H1 (cell line): Measurements from ENCODE around the gene TMEM89. TPM values are rescaled to one million over a fixed set of nuclear protein-coding genes. Genes with fewer than 3 reads are reported as not detected.

Experiments
- CHD7 ChIP-seq: fragments of 300-600 bp; sonication (generic); IDR thresholded peaks from 2 replicates; pipeline ENCODE4 v1.7.1; 2012; ENCODE audit warnings: low read length, moderate library complexity, mild to moderate bottlenecking, inconsistent platforms; ENCODE audit not compliant: insufficient replicate concordance
- EP300 ChIP-seq, 2 experiments: IDR thresholded peaks; 1 replicate in 1 of 2; 2 replicates in 1 of 2; pipeline ENCODE4 v1.6.1; 2011 to 2012; ENCODE audit warnings: low read depth in 2 of 2, low read length in 2 of 2, mild to moderate bottlenecking in 2 of 2, borderline replicate concordance in 1 of 2, inconsistent platforms in 1 of 2, moderate library complexity in 1 of 2
- SAP30 ChIP-seq: fragments of 300-600 bp; sonication (generic); IDR thresholded peaks from 2 replicates; pipeline ENCODE4 v1.7.1; 2012; ENCODE audit warnings: low read length, moderate library complexity, mild to moderate bottlenecking, inconsistent platforms; ENCODE audit not compliant: insufficient read depth, insufficient replicate concordance
- SIN3A ChIP-seq, 2 experiments: IDR thresholded peaks in 1 of 2; conservative IDR thresholded peaks in 1 of 2; 2 replicates each; pipeline ENCODE4 v1.6.1; 2011 to 2012; ENCODE audit warnings: low read length in 2 of 2, improper control_type of control experiment in 1 of 2, low read depth in 1 of 2, mild to moderate bottlenecking in 1 of 2
- YY1 ChIP-seq: IDR thresholded peaks from 2 replicates; pipeline ENCODE4 v1.6.1; 2011; ENCODE audit warnings: low read depth, mild to moderate bottlenecking, low read length
- polyA plus RNA-seq, 7 experiments: library from polyadenylated mRNA; depleted of rRNA in 3 of 7; stranded (reverse) in 5 of 7; unstranded in 2 of 7; fragments of >200 nt in 5 of 7; fragments of 200-250 nt in 2 of 7; gene quantifications; 1 replicate in 5 of 7; 2 replicates in 1 of 7; 4 replicates in 1 of 7; pipeline versions ENCODE4 v1.2.1 to v1.2.3, GENCODE V29; 2011 to 2013; ENCODE audit warnings: missing spikeins in 2 of 7, mixed read lengths in 2 of 7
- total RNA-seq: library from RNA; stranded (reverse); fragmentation: NEBNext Ultra II Directional; extraction: Animal tissue kit (Norgen Biotek cat#: 25700); gene quantifications from 2 replicates; pipeline ENCODE4 v1.2.1, GENCODE V29; 2021

TMEM89 gene
- total and polyA plus RNA-seq, 2 of the 8 experiments (the other 6 are each of a cell fraction or from before 2014, with no cell fraction given): not detected

GRCh38 chr3:48614044-48614443 lies 7.5 kb downstream of the TMEM89 start (continued):
- TF ChIP-seq CHD7 (no peak), SIN3A (conservative IDR thresholded peaks at IDR 0.05 in 1 of 2, IDR thresholded peaks at IDR 0.05 in 1 of 2; ENCODE audit: low read depth in 1 of 2, low read length in 2 of 2) (no peak), SAP30 (no peak), EP300 (IDR thresholded peaks at IDR 0.05; ENCODE audit: borderline replicate concordance in 1 of 2, low read depth in 2 of 2, low read length in 2 of 2) (no peak), YY1 (no peak)
- TF ChIP-seq, all 59 proteins: peak for 0
